Nucleus accumbens (tissue), 56 donors: ENCODE measurements around the gene HADHA.
A peak's percentile ranks its signal among the peaks of the same experiment; 100 is the strongest.
"Not testable (repeated sequence)": the region's sequence is repeated elsewhere in the genome, so short reads cannot be mapped to it uniquely, and the experiment has no call there.

Experiments used
- DNase-seq, 56 donors: peaks; one replicate each; lab custom pipeline; 2025; lab: John Stamatoyannopoulos, UW

The HADHA gene

GRCh38 chr2:26177122-26177521, 67.3 kb downstream of the HADHA start:
- no peak for DNase-seq

GRCh38 chr2:26176279-26176615, 68.2 kb downstream of the HADHA start:
- DNase-seq: no peak

DNA sequence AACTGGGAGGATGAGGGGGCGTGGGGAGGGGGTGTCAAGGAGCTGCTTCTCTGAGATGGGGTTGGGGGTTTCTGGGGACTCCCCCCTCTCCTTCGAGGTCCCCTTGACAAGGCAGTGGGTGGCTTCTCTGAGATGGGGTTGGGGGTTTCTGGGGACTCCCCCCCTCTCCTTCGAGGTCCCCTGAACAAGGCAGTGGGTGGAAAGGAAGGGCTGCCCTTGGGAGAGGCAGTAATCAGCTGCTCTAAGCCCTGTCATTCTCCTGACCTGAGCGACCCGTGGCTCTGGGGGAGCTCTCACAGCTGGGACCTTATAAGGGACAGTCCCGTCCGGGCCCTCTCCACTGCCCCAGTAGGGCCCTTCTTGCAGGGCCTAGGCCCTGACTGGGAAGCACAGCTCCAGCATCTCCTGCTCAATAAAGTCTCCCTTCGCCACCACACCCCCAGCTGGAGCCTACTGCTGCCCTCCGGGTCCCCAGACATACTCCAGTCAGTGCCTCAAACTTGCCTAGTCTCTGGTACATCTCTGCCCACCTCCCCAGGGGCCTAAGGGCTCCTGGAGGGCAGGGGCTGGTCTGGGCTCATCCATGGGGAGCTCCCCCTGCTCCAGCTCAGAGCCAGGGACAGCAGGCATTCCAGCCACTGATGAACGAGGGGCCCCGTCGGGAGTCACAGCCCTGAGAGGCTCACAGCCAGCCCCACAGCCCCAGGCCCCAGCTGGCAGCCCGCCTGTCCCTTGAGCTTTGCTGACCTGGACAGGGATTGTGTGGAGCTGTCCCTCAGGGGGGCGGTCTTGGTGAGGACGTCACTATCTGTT, 68.8 kb downstream of the HADHA start:
- no peak for DNase-seq

- DNase-seq: no peak
Observed at GRCh38 chr2:26174691-26175465, 69.6 kb downstream of the HADHA start.

GRCh38 chr2:26173776-26174482, 70.5 kb downstream of the HADHA start:
- peak in 38 of 56 donors; percentile 23 to 81 (median 52) for DNase-seq

- no peak for DNase-seq
Observed at GRCh38 chr2:26172871-26173775, 71.3 kb downstream of the HADHA start, which contains the start of gene GAREM2. GAREM2 (plus strand) TSS chr2:26173088; CDS start chr2:26173221, 133 bp downstream.

DNA sequence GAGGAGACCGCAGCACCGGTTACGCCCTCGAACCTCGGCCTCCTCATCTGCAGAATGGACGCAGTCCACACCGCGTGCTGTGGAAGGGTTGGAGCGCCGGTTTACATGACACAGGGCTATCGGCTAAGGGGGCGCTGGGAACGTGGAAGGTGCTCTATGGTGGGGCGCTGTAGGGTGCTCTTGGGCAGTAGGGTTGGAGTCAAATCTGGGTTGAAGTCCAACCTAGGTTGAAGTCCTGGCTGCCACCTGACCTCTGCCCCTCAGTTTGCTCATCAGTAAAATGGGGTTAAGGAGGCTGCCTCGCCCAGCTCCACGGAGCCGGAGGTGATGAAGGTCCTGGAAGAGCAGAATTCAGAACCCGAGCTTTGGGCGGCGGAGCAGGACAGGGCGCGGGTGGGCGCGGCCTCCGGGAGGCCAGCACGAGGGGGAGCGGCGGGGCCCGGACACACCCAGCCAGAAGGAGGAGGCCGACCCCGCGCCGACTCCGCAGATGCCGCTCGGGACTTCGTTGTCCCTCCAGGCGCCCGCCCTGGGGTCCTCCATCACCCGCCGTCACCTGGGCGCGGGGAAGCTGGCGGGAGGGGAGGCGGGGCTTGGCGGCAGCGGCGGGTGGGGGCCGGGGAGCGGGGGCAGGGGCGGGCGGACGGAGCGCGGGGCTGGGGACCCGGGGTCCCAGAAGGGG, 72.1 kb downstream of the HADHA start:
- peak in 1 of 56 donors; percentile 36 for DNase-seq

DNA sequence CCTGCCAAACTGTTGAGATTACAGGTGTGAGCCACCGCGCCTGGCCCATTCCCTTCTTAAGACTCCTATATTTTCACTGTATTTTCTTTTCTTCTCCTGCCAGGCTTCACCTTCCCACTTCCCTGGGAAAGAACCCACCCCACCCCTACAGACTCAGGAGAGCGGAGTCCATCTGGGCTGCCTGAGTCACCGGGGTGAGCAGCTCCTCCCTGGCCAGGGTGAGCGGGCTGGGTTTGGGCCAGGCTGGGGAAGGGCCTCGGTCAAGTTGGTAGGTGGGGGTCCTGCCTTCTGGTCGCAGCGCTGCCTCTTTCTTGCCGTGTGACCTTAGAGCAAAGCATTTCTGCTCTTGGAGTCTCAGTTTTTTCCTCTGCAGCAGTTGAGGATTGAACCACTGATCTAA, 73.6 kb downstream of the HADHA start:
- no peak for DNase-seq

- no peak for DNase-seq
Observed at GRCh38 chr2:26169681-26170414, 74.6 kb downstream of the HADHA start.

GRCh38 chr2:26169226-26169625, 75.2 kb downstream of the HADHA start:
- no peak for DNase-seq

GRCh38 chr2:26168785-26169184, 75.6 kb downstream of the HADHA start:
- no peak for DNase-seq

GRCh38 chr2:26166541-26166940, 77.9 kb downstream of the HADHA start:
- DNase-seq: not testable (repeated sequence)

- no peak for DNase-seq
Observed at GRCh38 chr2:26165403-26165802, 79.0 kb downstream of the HADHA start.

- no peak for DNase-seq
Observed at GRCh38 chr2:26164641-26165211, 79.7 kb downstream of the HADHA start.

- DNase-seq: peak in 20 of 56 donors; percentile 9 to 62 (median 32)
Observed at GRCh38 chr2:26164231-26164630, 80.2 kb downstream of the HADHA start.

GRCh38 chr2:26162963-26163362, 81.5 kb downstream of the HADHA start:
- no peak for DNase-seq

DNA sequence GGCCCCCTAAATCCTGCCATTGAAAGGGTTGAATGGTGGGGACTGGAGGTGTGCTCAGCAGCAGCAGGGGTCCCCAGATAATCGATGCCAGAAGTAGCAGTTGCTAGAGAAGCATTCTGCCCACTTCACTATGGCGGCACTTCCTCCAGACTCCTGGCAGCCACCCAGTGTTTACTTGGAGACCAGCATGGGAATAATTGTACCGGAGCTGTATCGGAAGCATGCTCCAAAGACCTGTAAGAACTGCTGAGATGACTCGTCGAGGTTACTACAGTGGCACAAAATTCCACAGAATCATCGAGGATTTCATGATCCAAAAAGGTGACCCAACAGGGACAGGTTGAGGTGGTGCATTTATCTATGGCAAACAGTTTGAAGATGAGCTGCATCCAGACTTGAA, 82.5 kb downstream of the HADHA start:
- DNase-seq: no peak

DNA sequence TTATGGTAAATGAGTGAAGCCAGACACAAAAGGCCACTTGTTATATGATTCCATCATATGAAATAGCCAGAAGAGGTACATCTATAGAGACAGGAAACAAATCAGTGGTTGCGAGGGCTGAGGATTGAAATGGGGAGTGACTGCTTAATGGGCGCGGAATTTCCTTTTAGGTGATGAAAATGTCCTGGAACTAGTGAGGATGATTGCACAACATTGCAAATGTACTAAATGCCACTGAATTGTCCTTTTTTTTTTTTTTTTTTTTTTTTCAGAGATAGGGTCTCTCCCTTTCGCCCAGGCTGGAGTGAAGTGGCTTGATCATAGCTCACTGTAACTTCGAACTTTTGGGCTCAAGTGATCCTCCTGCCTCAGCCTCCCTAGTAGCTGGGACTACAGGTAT, 86.9 kb downstream of the HADHA start:
- no peak for DNase-seq
